H9 (cell line): ENCODE measurements around the gene CDCP2. TPM values are rescaled to one million over a fixed set of nuclear protein-coding genes. Genes with fewer than 3 reads are reported as not detected.

Experiments used
- DNase-seq: peaks from one replicate; pipeline ENCODE4 v3.0.0-alpha.2; 2017
- H2AFZ ChIP-seq: one replicate; pipeline ENCODE4 v1.6.1; 2013; ENCODE audit warnings: mild to moderate bottlenecking, low read length, control low read depth, moderate library complexity
- H2AK5ac ChIP-seq: 2 replicates; pipeline ENCODE4 v1.6.1; 2013; ENCODE audit warnings: low read length, control low read depth, mixed read lengths; ENCODE audit not compliant: insufficient read length
- H2BK120ac ChIP-seq: one replicate; pipeline ENCODE4 v1.6.1; 2013; ENCODE audit warnings: low read depth, mild to moderate bottlenecking, low read length, control low read depth, inconsistent platforms; ENCODE audit not compliant: poor library complexity, severe bottlenecking
- H2BK12ac ChIP-seq: 2 replicates; pipeline ENCODE4 v1.6.1; 2013; ENCODE audit warnings: low read length, control low read depth, mixed read lengths, low read depth; ENCODE audit not compliant: insufficient read length
- H2BK15ac ChIP-seq: 2 replicates; pipeline ENCODE4 v1.6.1; 2013; ENCODE audit warnings: low read depth, low read length, control low read depth
- H2BK20ac ChIP-seq: one replicate; pipeline ENCODE4 v1.6.1; 2013; ENCODE audit warnings: low read depth, mild to moderate bottlenecking, low read length, control low read depth, inconsistent platforms; ENCODE audit not compliant: poor library complexity, severe bottlenecking
- H2BK5ac ChIP-seq: 2 replicates; pipeline ENCODE4 v1.6.1; 2013; ENCODE audit warnings: low read length, control low read depth, mixed read lengths; ENCODE audit not compliant: insufficient read length
- H3K14ac ChIP-seq: 2 replicates; pipeline ENCODE4 v1.6.1; 2013; ENCODE audit warnings: low read length, control low read depth; ENCODE audit not compliant: insufficient read depth
- H3K18ac ChIP-seq: 2 replicates; pipeline ENCODE4 v1.6.1; 2013; ENCODE audit warnings: low read depth, mild to moderate bottlenecking, mixed read lengths, low read length, control low read depth; ENCODE audit not compliant: insufficient read length
- H3K23ac ChIP-seq: 2 replicates; pipeline ENCODE4 v1.6.1; 2013; ENCODE audit warnings: low read length, control low read depth, mixed read lengths, low read depth; ENCODE audit not compliant: insufficient read length
- H3K23me2 ChIP-seq: 2 replicates; pipeline ENCODE4 v1.6.1; 2013; ENCODE audit warnings: low read depth, mild to moderate bottlenecking, mixed read lengths, low read length, control low read depth; ENCODE audit not compliant: insufficient read length, poor library complexity, severe bottlenecking
- H3K27ac ChIP-seq: 2 replicates; pipeline ENCODE4 v1.5.1; 2013; ENCODE audit warnings: low read length, control low read depth, mixed read lengths, low read depth; ENCODE audit not compliant: insufficient read length
- H3K27me3 ChIP-seq: 2 replicates; pipeline ENCODE4 v1.6.1; 2013; ENCODE audit warnings: low read length, control low read depth, inconsistent platforms; ENCODE audit not compliant: insufficient read depth
- H3K4ac ChIP-seq: 2 replicates; pipeline ENCODE4 v1.6.1; 2013; ENCODE audit warnings: low read depth, mild to moderate bottlenecking, control low read depth, inconsistent platforms, low read length, moderate library complexity
- H3K4me1 ChIP-seq: 2 replicates; pipeline ENCODE4 v1.6.1; 2013; ENCODE audit warnings: low read length, control low read depth, inconsistent platforms; ENCODE audit not compliant: insufficient read depth
- H3K4me2 ChIP-seq: 2 replicates; pipeline ENCODE4 v1.6.1; 2013; ENCODE audit warnings: low read length, control low read depth, mixed read lengths; ENCODE audit not compliant: insufficient read length, insufficient read depth
- H3K56ac ChIP-seq: 2 replicates; pipeline ENCODE4 v1.6.1; 2013; ENCODE audit warnings: low read depth, mild to moderate bottlenecking, mixed read lengths, low read length, control low read depth; ENCODE audit not compliant: insufficient read length
- H3K79me1 ChIP-seq: 2 replicates; pipeline ENCODE4 v1.6.1; 2013; ENCODE audit warnings: low read depth, mild to moderate bottlenecking, moderate library complexity, low read length, control low read depth, inconsistent platforms; ENCODE audit not compliant: insufficient read depth, poor library complexity, severe bottlenecking
- H3K79me2 ChIP-seq: 2 replicates; pipeline ENCODE4 v1.6.1; 2013; ENCODE audit warnings: low read length, control low read depth, inconsistent platforms; ENCODE audit not compliant: insufficient read depth
- H3K9ac ChIP-seq: 2 replicates; pipeline ENCODE4 v1.6.1; 2013; ENCODE audit warnings: low read length, control low read depth, mixed read lengths; ENCODE audit not compliant: insufficient read length; ENCODE audit errors: extremely low read depth
- H3K9me3 ChIP-seq: one replicate; pipeline ENCODE4 v1.6.1; 2013; ENCODE audit warnings: low read depth, low read length, inconsistent platforms; ENCODE audit not compliant: control insufficient read depth
- H3T11ph ChIP-seq: one replicate; pipeline ENCODE4 v1.6.1; 2013; ENCODE audit warnings: mild to moderate bottlenecking, low read length, control low read depth, inconsistent platforms
- H4K20me1 ChIP-seq: one replicate; pipeline ENCODE4 v1.6.1; 2013; ENCODE audit not compliant: control insufficient read depth, insufficient read length, insufficient read depth
- H4K5ac ChIP-seq: 2 replicates; pipeline ENCODE4 v1.6.1; 2013; ENCODE audit warnings: low read depth, mild to moderate bottlenecking, mixed read lengths, low read length, control low read depth; ENCODE audit not compliant: insufficient read length
- H4K8ac ChIP-seq: replicated peaks from 2 replicates; pipeline ENCODE4 v1.6.1; 2013; ENCODE audit warnings: low read length, control low read depth, mixed read lengths, low read depth; ENCODE audit not compliant: insufficient read length
- H4K91ac ChIP-seq: 2 replicates; pipeline ENCODE4 v1.6.1; 2013; ENCODE audit warnings: low read depth, mild to moderate bottlenecking, moderate library complexity, mixed read lengths, low read length, control low read depth; ENCODE audit not compliant: insufficient read length
- H3K27ac Mint-ChIP-seq, 3 experiments: 2 replicates in 2 of 3; 3 replicates in 1 of 3; pipeline ENCODE4 v1.8.0; 2020 to 2021; ENCODE audit warnings: mixed read lengths in 3 of 3, mild to moderate bottlenecking in 1 of 3, moderate library complexity in 1 of 3
- H3K27me3 Mint-ChIP-seq: 2 replicates; pipeline ENCODE4 v1.8.0; 2021; ENCODE audit warnings: low read depth, mild to moderate bottlenecking, moderate library complexity, mixed read lengths
- H3K36me3 Mint-ChIP-seq, 3 experiments: 2 replicates in 2 of 3; 3 replicates in 1 of 3; pipeline ENCODE4 v1.8.0; 2020 to 2021; ENCODE audit warnings: low read depth in 3 of 3, mixed read lengths in 3 of 3; ENCODE audit not compliant: insufficient read depth in 1 of 3
- H3K4me1 Mint-ChIP-seq, 2 experiments: 2 replicates each; pipeline ENCODE4 v1.8.0; 2020; ENCODE audit warnings: mixed read lengths in 2 of 2
- H3K4me3 Mint-ChIP-seq, 2 experiments: 2 replicates in 1 of 2; 3 replicates in 1 of 2; pipeline ENCODE4 v1.8.0; 2020 to 2021; ENCODE audit warnings: mild to moderate bottlenecking in 2 of 2, mixed read lengths in 2 of 2, moderate library complexity in 1 of 2
- H3K9me3 Mint-ChIP-seq, 2 experiments: 2 replicates in 1 of 2; 3 replicates in 1 of 2; pipeline ENCODE4 v1.8.0; 2020; ENCODE audit warnings: mild to moderate bottlenecking in 2 of 2, mixed read lengths in 2 of 2, moderate library complexity in 1 of 2
- CTCF ChIP-seq: fragments of 200-600 bp; sonication (generic); conservative IDR thresholded peaks from 3 replicates; pipeline ENCODE4 v1.8.0; 2021; ENCODE audit warnings: antibody characterized with exemption, mild to moderate bottlenecking
- WGBS: extraction: QIAGEN DNeasy Blood & Tissue Kit; methylation state at CpG from one replicate; pipeline ENCODE4 v1.1.7; 2013; ENCODE audit warnings: missing lambda C conversion rate, low lambda C conversion rate, mixed read lengths; ENCODE audit not compliant: insufficient read length; ENCODE audit errors: extremely low coverage; 5-methylcytosine and 5-hydroxymethylcytosine counted together
- total RNA-seq: library from RNA; stranded (reverse); gene quantifications from 2 replicates; pipeline ENCODE4 v1.2.1, GENCODE V29; 2021

Gene CDCP2
- total RNA-seq, 1 experiment from 2014 or later = not detected

GRCh38 chr1:54121482-54122134 lies 31.2 kb downstream of the CDCP2 start:
- Histone ChIP-seq H2AK5ac (no peak overlapping the region), H3K27ac (no peak overlapping the region), H4K8ac (no peak overlapping the region), H4K91ac (no peak overlapping the region), H3K4me2 (peak overlapping the region; percentile 10), H4K5ac (no peak overlapping the region), H3K27me3 (no peaks in the 10 kb centered on the region; the same call in 1 of the 2 replicates), H3T11ph (no peak overlapping the region), H2BK20ac (no peak overlapping the region), H3K23me2 (no peaks in the 10 kb centered on the region), H3K79me1 (no peaks in the 10 kb centered on the region), H3K79me2 (no peaks in the 10 kb centered on the region), H2BK12ac (no peak overlapping the region), H3K23ac (no peak overlapping the region), H3K9ac (no peak overlapping the region), H4K20me1 (peaks cover 5% of the 10 kb centered on the region), H3K9me3 (no peaks in the 10 kb centered on the region), H3K4me1 (no peaks in the 10 kb centered on the region), H2AFZ (peak overlapping the region; percentile 45), H2BK5ac (no peak overlapping the region), H3K14ac (peak overlapping the region; percentile 83), H2BK15ac (no peak overlapping the region), H3K18ac (peak overlapping the region; percentile 91), H3K4ac (no peak overlapping the region), H3K56ac (no peak overlapping the region), H2BK120ac (no peak overlapping the region)
- peak; percentile 86 for DNase-seq
- Mint-ChIP-seq H3K27me3 (peaks cover 21% of the 10 kb centered on the region), H3K4me3 (peak overlapping the region; percentile 55 to 58; a peak in 4 of 5 replicates), H3K36me3 (no peaks in the 10 kb centered on the region), H3K4me1 (peaks cover 20 to 24% of the 10 kb centered on the region in 2 experiments), H3K27ac (no peak overlapping the region; a peak in 1 of 7 replicates), H3K9me3 (no peaks in the 10 kb centered on the region)
- peak; percentile 87 for TF ChIP-seq CTCF
- WGBS = no CpG with 5 or more reads among the region's 36 CpGs
